ENCODE data around the gene HOXD9.

The HOXD9 gene

GRCh38 chr2:176171351-176172006, 49.0 kb downstream of the HOXD9 start:
- Histone ChIP-seq H3K4me1 (no peaks in the 10 kb centered on the region), H3K27ac (no peak overlapping the region), H3K9me3 (ENCODE audit: control insufficient read depth, low read length) (no peaks in the 10 kb centered on the region), H3K4me3 (ENCODE audit: low read depth, low read length) (no peak overlapping the region), H3K79me2 (no peaks in the 10 kb centered on the region), H3K27me3 (ENCODE audit: control insufficient read depth, insufficient read depth, low read length) (peaks cover 14% of the 10 kb centered on the region), H3K36me3 (ENCODE audit: control insufficient read depth, insufficient read depth, low read length) (no peaks in the 10 kb centered on the region), H3K9ac (no peak overlapping the region), H2AFZ (no peak overlapping the region), H3K4me2 (ENCODE audit: low read length) (peak overlapping the region; percentile 21)
- no peak for TF ChIP-seq CTCF (IDR thresholded peaks at IDR 0.05)

GRCh38 chr2:176172007-176172894, 49.7 kb downstream of the HOXD9 start:
- Histone ChIP-seq H3K36me3 (ENCODE audit: control insufficient read depth, insufficient read depth, low read length) (no peaks in the 10 kb centered on the region), H3K4me3 (ENCODE audit: low read depth, low read length) (no peak overlapping the region), H3K9me3 (ENCODE audit: control insufficient read depth, low read length) (no peaks in the 10 kb centered on the region), H3K9ac (no peak overlapping the region), H3K4me2 (ENCODE audit: low read length) (peak overlapping the region; percentile 21), H3K4me1 (no peaks in the 10 kb centered on the region), H3K79me2 (no peaks in the 10 kb centered on the region), H3K27ac (no peak overlapping the region), H3K27me3 (ENCODE audit: control insufficient read depth, insufficient read depth, low read length) (peaks cover 16% of the 10 kb centered on the region), H2AFZ (no peak overlapping the region)
- no peak for TF ChIP-seq CTCF (IDR thresholded peaks at IDR 0.05)

GRCh38 chr2:176172895-176173566, 50.5 kb downstream of the HOXD9 start:
- Histone ChIP-seq H3K4me2 (ENCODE audit: low read length) (no peak overlapping the region), H3K4me1 (no peaks in the 10 kb centered on the region), H3K4me3 (ENCODE audit: low read depth, low read length) (no peak overlapping the region), H3K9me3 (ENCODE audit: control insufficient read depth, low read length) (no peaks in the 10 kb centered on the region), H2AFZ (no peak overlapping the region), H3K9ac (no peak overlapping the region), H3K36me3 (ENCODE audit: control insufficient read depth, insufficient read depth, low read length) (no peaks in the 10 kb centered on the region), H3K27ac (no peak overlapping the region), H3K79me2 (no peaks in the 10 kb centered on the region), H3K27me3 (ENCODE audit: control insufficient read depth, insufficient read depth, low read length) (peaks cover 22% of the 10 kb centered on the region)
- no peak for TF ChIP-seq CTCF (IDR thresholded peaks at IDR 0.05)

- Histone ChIP-seq H3K27me3 (ENCODE audit: control insufficient read depth, insufficient read depth, low read length) (peaks cover 23% of the 10 kb centered on the region), H3K4me2 (ENCODE audit: low read length) (no peak overlapping the region), H2AFZ (no peak overlapping the region), H3K4me3 (ENCODE audit: low read depth, low read length) (no peak overlapping the region), H3K79me2 (no peaks in the 10 kb centered on the region), H3K4me1 (no peaks in the 10 kb centered on the region), H3K9me3 (ENCODE audit: control insufficient read depth, low read length) (no peaks in the 10 kb centered on the region), H3K36me3 (ENCODE audit: control insufficient read depth, insufficient read depth, low read length) (no peaks in the 10 kb centered on the region), H3K27ac (no peak overlapping the region), H3K9ac (no peak overlapping the region)
- no peak for TF ChIP-seq CTCF (IDR thresholded peaks at IDR 0.05)
Measured at GRCh38 chr2:176173567-176174381, 51.3 kb downstream of the HOXD9 start.
